Endothelial cell of umbilical vein (primary cell): ENCODE results near the gene COL20A1. TPM values are rescaled to one million over a fixed set of nuclear protein-coding genes. Genes with fewer than 3 reads are reported as not detected.

Experiments
- BruUV-seq: library from RNA; stranded (reverse); fragments of 400-500 nt; replicated peaks from 2 replicates; lab custom pipeline; 2021; lab: Mats Ljungman, UMichigan
- CTCF ChIA-PET: fragments of 300-600, 350-600 bp; sonication (Branson Sonifier 250); formaldehyde crosslinking; loops from one replicate; lab custom pipeline; 2021; ENCODE audit warnings: antibody characterized with exemption, inconsistent platforms; lab: Charles Lee
- POLR2A ChIA-PET: fragments of 300-600, 350-600 bp; sonication (Branson Sonifier 250); formaldehyde crosslinking; loops from one replicate; lab custom pipeline; 2021; ENCODE audit warnings: antibody characterized with exemption, inconsistent platforms; lab: Charles Lee
- DNase-seq: peaks from one replicate; pipeline ENCODE4 v3.0.0-alpha.2; 2011; ENCODE audit warnings: low read depth, low spot score
- FAIRE-seq: peaks from 2 replicates; lab custom pipeline; 2011; peaks lifted over from hg19 to GRCh38; lab: Jason Lieb, UNC
- H2AFZ ChIP-seq: 2 replicates; pipeline ENCODE4 v1.6.0; 2012; ENCODE audit warnings: low read depth, low read length, control low read depth, inconsistent platforms
- H3K27ac ChIP-seq: 2 replicates; pipeline ENCODE4 v1.5.1; 2011; ENCODE audit warnings: low read depth, mild to moderate bottlenecking, control low read depth, low read length, moderate library complexity; ENCODE audit not compliant: insufficient read depth
- H3K27me3 ChIP-seq, 2 experiments: 2 replicates each; pipeline versions ENCODE4 v1.6.0 to v1.6.1; 2011; ENCODE audit warnings: low read length in 2 of 2, mixed read lengths in 1 of 2; ENCODE audit not compliant: control insufficient read depth in 2 of 2, insufficient read depth in 2 of 2
- H3K36me3 ChIP-seq, 2 experiments: 2 replicates in 1 of 2; 3 replicates in 1 of 2; pipeline ENCODE4 v1.5.1; 2011; ENCODE audit warnings: low read length in 2 of 2, mild to moderate bottlenecking in 1 of 2, moderate library complexity in 1 of 2; ENCODE audit not compliant: control insufficient read depth in 2 of 2, insufficient read depth in 2 of 2; ENCODE audit errors: extremely low read depth in 1 of 2
- H3K4me1 ChIP-seq: 3 replicates; pipeline ENCODE4 v1.5.1; 2011; ENCODE audit warnings: mild to moderate bottlenecking, low read length; ENCODE audit not compliant: control insufficient read depth, insufficient read depth; ENCODE audit errors: extremely low read depth
- H3K4me2 ChIP-seq: 2 replicates; pipeline ENCODE4 v1.6.1; 2011; ENCODE audit warnings: low read length, control low read depth, mixed read lengths; ENCODE audit not compliant: insufficient read depth
- H3K4me3 ChIP-seq, 3 experiments: fragments of 200-600 bp in 1 of 3; sonication (generic), shearing (Covaris generic) in 1 of 3; replicated peaks in 1 of 3; 2 replicates each; pipeline ENCODE4 v1.5.1; 2011 to 2016; ENCODE audit warnings: control low read depth in 3 of 3, low read length in 3 of 3, mild to moderate bottlenecking in 2 of 3, inconsistent platforms in 1 of 3, low read depth in 1 of 3, moderate library complexity in 1 of 3; ENCODE audit not compliant: insufficient read depth in 1 of 3
- H3K79me2 ChIP-seq: 2 replicates; pipeline ENCODE4 v1.6.0; 2012; ENCODE audit warnings: low read length, inconsistent platforms; ENCODE audit not compliant: control insufficient read depth, insufficient read depth
- H3K9ac ChIP-seq: replicated peaks from 2 replicates; pipeline ENCODE3; 2011; ENCODE audit warnings: low read length, control low read depth; ENCODE audit not compliant: insufficient read depth; ENCODE audit errors: extremely low read depth
- H3K9me1 ChIP-seq: replicated peaks from 3 replicates; pipeline ENCODE4 v1.6.0; 2011; ENCODE audit warnings: mild to moderate bottlenecking, low read length; ENCODE audit not compliant: control insufficient read depth, insufficient read depth; ENCODE audit errors: extremely low read depth
- H3K9me3 ChIP-seq: replicated peaks from 2 replicates; pipeline ENCODE4 v1.5.1; 2012; ENCODE audit warnings: low read length, inconsistent platforms; ENCODE audit not compliant: control insufficient read depth, insufficient read depth
- H4K20me1 ChIP-seq: replicated peaks from 2 replicates; pipeline ENCODE3; 2011; ENCODE audit warnings: mild to moderate bottlenecking, low read length; ENCODE audit not compliant: control insufficient read depth, insufficient read depth; ENCODE audit errors: extremely low read depth
- EZH2 ChIP-seq: IDR thresholded peaks from 2 replicates; pipeline ENCODE4 v1.6.1; 2012; ENCODE audit warnings: borderline replicate concordance, low read depth, mild to moderate bottlenecking, moderate library complexity, low read length, inconsistent platforms; ENCODE audit not compliant: severe bottlenecking
- FOS ChIP-seq: IDR thresholded peaks from 2 replicates; pipeline ENCODE4 v1.6.1; 2011; ENCODE audit warnings: mild to moderate bottlenecking, low read length, moderate library complexity, borderline replicate concordance; ENCODE audit not compliant: insufficient read depth
- GATA2 ChIP-seq: IDR thresholded peaks from 2 replicates; pipeline ENCODE4 v1.7.0; 2011; ENCODE audit warnings: low read depth, mild to moderate bottlenecking, moderate library complexity, mixed read lengths, low read length; ENCODE audit not compliant: insufficient read length, insufficient read depth
- JUN ChIP-seq: IDR thresholded peaks from 2 replicates; pipeline ENCODE4 v1.6.1; 2011; ENCODE audit warnings: borderline replicate concordance, low read depth; ENCODE audit not compliant: insufficient read length, insufficient read depth
- POLR2A ChIP-seq: IDR thresholded peaks from 2 replicates; pipeline ENCODE4 v1.6.1; 2012; ENCODE audit warnings: low read depth, mild to moderate bottlenecking, control low read depth, low read length
- POLR2AphosphoS5 ChIP-seq: IDR thresholded peaks from 2 replicates; pipeline ENCODE4 v1.6.1; 2012; ENCODE audit warnings: low read depth, mild to moderate bottlenecking, control low read depth, low read length, moderate library complexity; ENCODE audit not compliant: insufficient read depth
- dilution Hi-C: fragments of 300-500 bp; cut with MboI; formaldehyde crosslinking; loops from one replicate; pipeline ENCODE4 v1.15.0; 2019; ENCODE audit warnings: low sequenced_read_pairs; ENCODE audit not compliant: extremely low pct_ligation_motif_present
- intact Hi-C: fragments of 100-400 bp; cut with micrococcal nuclease; formaldehyde crosslinking; loops from one replicate; pipeline ENCODE4 v1.10.0; 2022
- polyA plus RNA-seq, 4 experiments: library from polyadenylated mRNA; depleted of rRNA in 3 of 4; stranded (reverse) in 3 of 4; unstranded in 1 of 4; fragments of >200 nt; gene quantifications; 2 replicates each; pipeline versions ENCODE4 v1.2.1 to v1.2.3, GENCODE V29; 2011 to 2012; ENCODE audit warnings: missing spikeins in 1 of 4
- total RNA-seq: library from RNA; stranded (reverse); gene quantifications from 2 replicates; pipeline ENCODE4 v1.2.3, GENCODE V29; 2021
- TF ChIP-seq, protein P1 (sequence below), 2 donors: IDR thresholded peaks; 1 replicate in 1 of 2; 2 replicates in 1 of 2; pipeline ENCODE4 v1.5.1; 2011; ENCODE audit warnings: low read length in 2 of 2, mild to moderate bottlenecking in 2 of 2, moderate library complexity in 2 of 2, control low read depth in 1 of 2, inconsistent platforms in 1 of 2, low read depth in 1 of 2; ENCODE audit not compliant: insufficient read depth in 1 of 2; ENCODE audit errors: extremely low read depth in 1 of 2
- TF ChIP-seq, protein P2 (sequence below): IDR thresholded peaks from 2 replicates; pipeline ENCODE4 v1.6.1; 2011; ENCODE audit not compliant: insufficient read depth, insufficient read length

COL20A1 gene
- total and polyA plus RNA-seq, 2 donors (not counting 3 experiments of a cell fraction or from before 2014, with no cell fraction given): not detected

DNA sequence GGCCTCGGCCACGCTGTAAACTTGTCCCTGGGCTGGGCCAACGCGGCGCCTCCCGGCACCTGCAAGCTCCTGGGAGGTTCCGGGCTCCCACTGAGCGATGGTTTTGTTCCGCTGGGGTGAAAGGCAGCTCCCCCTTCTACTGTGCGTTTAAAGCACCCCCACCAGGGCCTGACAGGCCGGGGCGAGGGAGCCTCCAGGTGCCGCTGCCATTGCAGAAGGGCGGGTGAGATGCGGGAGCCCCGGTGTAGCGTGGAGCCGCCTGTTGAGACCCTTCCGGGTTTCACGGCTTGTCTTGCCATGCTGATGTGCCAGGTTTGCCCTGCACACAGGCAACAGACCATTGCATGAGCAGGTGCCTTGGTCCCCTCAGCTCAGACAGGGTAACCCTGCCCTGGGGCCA is 2.9 kb downstream of the COL20A1 start:
- Histone ChIP-seq H3K27ac (no peak overlapping the region), H3K36me3 (no peaks in the 10 kb centered on the region), H3K9me1 (no peaks in the 10 kb centered on the region), H3K79me2 (no peaks in the 10 kb centered on the region), H3K4me2 (no peak overlapping the region), H3K4me3 (no peak overlapping the region), H2AFZ (no peak overlapping the region), H4K20me1 (no peaks in the 10 kb centered on the region), H3K9ac (no peak overlapping the region), H3K4me1 (no peaks in the 10 kb centered on the region), H3K9me3 (no peaks in the 10 kb centered on the region), H3K27me3 (peaks cover 8 to 12% of the 10 kb centered on the region in 2 experiments)
- intact Hi-C loops (no loop called here), dilution Hi-C loops (no loop called here)
- ChIA-PET CTCF (interaction anchor here (1.7 to 7.8 kb wide), 2 partner anchors 14 to 72 kb away, joined by 7 to 45 read pairs; no protein-coding TSS in a partner anchor), POLR2A (no interaction called here)
- no peak for DNase-seq
- TF ChIP-seq, protein P1, sequence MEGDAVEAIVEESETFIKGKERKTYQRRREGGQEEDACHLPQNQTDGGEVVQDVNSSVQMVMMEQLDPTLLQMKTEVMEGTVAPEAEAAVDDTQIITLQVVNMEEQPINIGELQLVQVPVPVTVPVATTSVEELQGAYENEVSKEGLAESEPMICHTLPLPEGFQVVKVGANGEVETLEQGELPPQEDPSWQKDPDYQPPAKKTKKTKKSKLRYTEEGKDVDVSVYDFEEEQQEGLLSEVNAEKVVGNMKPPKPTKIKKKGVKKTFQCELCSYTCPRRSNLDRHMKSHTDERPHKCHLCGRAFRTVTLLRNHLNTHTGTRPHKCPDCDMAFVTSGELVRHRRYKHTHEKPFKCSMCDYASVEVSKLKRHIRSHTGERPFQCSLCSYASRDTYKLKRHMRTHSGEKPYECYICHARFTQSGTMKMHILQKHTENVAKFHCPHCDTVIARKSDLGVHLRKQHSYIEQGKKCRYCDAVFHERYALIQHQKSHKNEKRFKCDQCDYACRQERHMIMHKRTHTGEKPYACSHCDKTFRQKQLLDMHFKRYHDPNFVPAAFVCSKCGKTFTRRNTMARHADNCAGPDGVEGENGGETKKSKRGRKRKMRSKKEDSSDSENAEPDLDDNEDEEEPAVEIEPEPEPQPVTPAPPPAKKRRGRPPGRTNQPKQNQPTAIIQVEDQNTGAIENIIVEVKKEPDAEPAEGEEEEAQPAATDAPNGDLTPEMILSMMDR (IDR thresholded peaks at IDR 0.05; ENCODE audit: extremely low read depth in 1 of 2, insufficient read depth in 1 of 2, low read depth in 1 of 2, low read length in 2 of 2): no peak
- TF ChIP-seq EZH2: no peak
- TF ChIP-seq, protein P2, sequence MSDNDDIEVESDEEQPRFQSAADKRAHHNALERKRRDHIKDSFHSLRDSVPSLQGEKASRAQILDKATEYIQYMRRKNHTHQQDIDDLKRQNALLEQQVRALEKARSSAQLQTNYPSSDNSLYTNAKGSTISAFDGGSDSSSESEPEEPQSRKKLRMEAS: no peak
- no peak for TF ChIP-seq POLR2AphosphoS5
- TF ChIP-seq JUN: no peak
- TF ChIP-seq FOS: no peak
- no peak for TF ChIP-seq GATA2
- TF ChIP-seq POLR2A: no peak
- FAIRE-seq: no peak
- no TSS peak for BruUV-seq
